ENCODE measurements around the gene ANO1. TPM values are rescaled to one million over a fixed set of nuclear protein-coding genes. Genes with fewer than 3 reads are reported as not detected.

ANO1 gene
- polyA plus RNA-seq, 3 donors, result 12.5 to 14.7 (median 12.7) TPM

DNA sequence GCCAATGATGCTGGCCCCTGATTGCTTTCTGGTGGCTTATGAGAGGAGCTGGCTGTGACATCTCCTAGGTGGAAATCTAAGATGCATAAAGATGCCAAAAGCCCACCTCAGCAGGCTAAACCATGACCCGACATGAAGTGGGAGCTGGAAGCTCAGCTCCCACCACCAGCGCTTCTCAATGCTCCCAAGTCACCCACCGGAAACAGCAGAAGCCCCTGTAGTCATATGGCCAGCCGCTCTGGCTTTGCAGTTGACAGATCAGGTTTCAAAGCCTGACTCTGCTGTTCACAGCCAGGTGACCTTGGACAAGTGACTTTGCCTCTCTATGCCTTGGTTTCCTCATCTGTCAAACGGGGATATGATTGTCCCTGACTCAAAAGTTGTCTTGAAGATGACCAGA lies 29.1 kb upstream of the ANO1 start:
- no peak for DNase-seq (ENCODE audit: low read depth in 3 of 3, low spot score in 2 of 3)

DNA sequence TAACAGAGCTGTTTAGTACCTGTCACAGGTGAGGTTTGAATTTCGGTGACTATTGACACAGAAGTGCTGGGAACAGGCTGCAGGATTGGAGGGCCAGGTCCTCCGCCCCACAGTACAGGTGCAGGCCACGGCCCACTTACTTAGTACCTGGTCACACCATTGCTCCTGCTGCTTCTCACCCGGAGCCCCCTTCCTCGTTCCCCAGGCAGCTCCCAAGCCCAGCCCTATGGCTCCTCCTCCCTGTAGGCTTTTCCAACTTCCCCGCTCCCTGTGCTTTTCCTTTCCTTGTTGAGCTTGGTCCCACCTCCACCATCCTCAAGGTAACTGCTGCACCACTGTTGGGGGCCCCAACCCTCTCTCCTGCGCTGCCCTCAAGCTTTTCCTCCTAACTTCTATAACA lies 27.9 kb upstream of the ANO1 start:
- no peak for DNase-seq (ENCODE audit: low read depth in 3 of 3, low spot score in 2 of 3)

DNA sequence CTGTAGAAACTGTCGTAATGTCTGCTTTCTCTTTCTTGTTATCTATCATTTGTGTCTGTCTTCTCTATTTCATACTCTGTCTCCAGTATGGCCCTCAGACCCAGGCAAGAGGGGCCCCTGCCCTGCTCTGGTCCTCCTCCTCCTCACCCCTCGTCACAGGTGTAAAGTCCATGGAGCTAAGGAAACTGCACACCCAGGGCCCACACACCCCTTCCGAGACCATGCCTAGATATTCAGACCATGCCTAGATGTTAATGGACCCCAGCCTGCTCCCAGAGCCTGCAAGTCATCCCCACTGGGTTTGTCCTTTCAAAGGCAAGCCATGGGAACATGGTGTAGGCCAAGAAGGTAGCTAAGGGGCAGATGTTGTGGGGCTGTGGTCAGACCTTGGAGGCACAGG lies 24.1 kb upstream of the ANO1 start:
- DNase-seq (ENCODE audit: low read depth in 3 of 3, low spot score in 2 of 3), result no peak

DNA sequence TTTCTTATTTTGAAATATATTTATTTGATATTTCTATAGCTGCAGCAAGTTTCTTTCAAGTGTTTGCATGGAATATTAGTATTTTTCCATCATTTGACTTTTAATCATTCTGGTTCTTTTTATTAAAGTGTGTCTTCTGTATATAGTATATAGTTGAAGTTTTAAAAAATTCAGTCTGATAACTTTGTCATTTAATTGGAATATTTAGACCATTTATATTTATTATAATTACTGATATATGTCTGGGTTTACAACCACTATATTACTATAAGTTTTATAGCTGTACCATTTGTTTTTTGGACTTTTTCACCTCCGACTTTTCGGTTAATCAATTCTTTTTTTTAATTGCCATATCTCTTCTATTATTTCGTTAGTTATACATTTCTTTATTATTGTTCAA lies 22.7 kb upstream of the ANO1 start:
- no peak for DNase-seq (ENCODE audit: low read depth in 3 of 3, low spot score in 2 of 3)

DNA sequence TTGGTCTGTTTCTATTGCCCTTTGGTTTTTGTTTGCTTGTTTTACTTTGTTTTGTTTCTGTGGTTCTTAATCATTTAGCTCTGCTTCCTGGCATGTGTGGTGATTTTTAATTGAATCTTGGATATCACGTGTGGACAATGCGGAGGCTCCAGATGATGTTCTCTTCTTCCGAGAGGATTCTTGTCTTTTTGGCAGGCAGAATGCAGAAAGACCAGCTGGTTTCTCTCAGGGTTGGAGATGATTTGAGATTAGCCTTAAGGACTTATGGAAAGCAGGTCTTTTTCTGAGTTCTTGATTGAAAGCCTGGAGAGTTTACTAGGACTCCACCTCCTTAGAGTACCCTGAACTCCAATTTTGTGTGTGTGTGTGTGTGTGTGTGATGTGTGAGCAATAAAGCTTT lies 21.0 kb upstream of the ANO1 start:
- DNase-seq (ENCODE audit: low read depth in 3 of 3, low spot score in 2 of 3), result no peak

DNA sequence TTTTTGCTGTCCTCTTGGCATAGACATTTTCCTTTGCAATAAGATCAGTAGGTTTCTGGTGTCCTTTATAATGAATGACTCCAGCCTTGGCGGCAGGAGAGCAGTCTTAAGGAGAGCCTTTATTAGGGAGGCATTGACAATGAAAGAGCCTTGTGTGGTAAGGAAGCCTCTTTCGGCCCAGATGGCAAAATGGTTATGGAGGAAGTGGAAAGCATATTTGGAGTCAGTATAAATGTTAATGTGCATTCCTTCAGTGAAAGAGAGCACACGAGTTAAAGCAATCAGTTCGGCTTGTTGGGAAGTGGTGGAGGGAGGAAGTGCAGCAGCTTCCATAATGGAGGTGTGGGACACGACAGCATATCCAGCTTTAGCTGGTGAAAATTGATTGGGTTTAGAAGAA lies 18.1 kb upstream of the ANO1 start:
- no peak for DNase-seq (ENCODE audit: low read depth in 3 of 3, low spot score in 2 of 3)

DNA sequence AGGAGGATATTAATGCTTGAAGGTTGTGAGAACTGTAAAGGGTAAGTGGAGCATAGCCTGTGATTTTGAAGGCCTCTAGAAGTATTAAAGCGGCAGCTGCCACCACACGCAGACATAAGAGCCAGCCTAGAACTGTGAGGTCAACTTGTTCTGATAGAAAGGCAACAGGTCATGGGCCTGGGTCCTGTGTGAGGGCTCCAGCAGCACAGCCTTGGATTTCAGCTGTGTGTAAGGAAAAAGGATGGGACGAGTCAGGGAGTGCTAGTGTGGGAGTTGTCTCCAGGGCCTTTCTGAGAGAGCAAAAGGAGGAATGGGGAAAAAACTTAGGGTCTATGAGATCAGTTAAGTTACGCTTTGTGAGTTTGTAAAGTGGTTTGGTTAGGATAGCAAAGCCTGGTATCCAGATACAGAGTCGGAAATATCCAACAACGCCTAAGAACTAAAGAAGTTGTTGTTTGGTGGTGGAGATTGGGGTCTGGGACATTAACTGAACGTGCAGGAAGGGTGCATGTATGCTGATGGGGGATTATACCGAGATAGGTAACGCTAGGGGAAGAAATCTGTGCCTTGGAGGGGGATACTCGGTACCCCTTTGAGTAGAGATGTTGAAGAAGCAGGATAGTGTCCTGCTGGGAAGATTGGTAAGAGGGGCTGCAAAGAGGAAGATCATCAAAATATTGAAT lies 17.4 kb upstream of the ANO1 start:
- no peak for DNase-seq (ENCODE audit: low read depth in 3 of 3, low spot score in 2 of 3)

DNA sequence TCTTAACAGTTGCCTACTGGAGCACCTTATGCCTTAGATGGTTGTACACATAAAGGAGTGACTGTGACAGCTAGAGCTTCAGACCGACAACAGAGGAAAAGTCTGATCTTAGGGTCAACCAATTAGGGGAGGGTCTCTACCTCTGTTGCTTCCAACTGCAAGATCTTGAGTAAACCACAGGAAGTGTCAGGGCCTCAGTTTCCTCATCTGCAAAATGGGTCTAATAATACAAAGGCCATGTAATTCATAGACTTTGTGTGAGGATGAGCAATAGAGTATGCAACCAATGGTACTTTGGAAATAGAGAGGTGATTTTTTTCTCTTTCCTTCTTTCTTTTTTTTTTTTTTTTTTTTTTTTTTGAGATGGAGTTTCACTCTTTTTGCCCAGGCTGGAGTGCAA lies 16.4 kb upstream of the ANO1 start:
- no peak for DNase-seq (ENCODE audit: low read depth in 3 of 3, low spot score in 2 of 3)

DNA sequence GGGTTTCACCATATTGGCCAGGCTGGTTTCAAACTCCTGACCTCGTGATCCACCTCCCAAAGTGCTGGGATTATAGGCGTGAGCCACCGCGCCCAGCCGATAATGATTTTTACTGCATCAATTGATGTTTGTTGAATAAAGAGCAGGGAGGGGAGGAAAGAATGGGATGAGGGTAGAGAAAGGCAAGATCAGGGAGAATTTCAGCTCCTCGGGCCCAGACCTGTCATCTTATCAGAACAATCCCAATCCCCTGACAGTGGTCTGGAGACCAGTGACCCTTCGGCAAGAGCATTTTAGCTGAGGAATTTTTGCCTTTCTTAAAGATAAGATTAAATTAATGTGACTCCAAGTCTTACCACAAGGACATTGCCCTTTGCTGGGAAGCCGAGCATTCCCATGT lies 15.0 kb upstream of the ANO1 start:
- DNase-seq (ENCODE audit: low read depth in 3 of 3, low spot score in 2 of 3), result no peak

DNA sequence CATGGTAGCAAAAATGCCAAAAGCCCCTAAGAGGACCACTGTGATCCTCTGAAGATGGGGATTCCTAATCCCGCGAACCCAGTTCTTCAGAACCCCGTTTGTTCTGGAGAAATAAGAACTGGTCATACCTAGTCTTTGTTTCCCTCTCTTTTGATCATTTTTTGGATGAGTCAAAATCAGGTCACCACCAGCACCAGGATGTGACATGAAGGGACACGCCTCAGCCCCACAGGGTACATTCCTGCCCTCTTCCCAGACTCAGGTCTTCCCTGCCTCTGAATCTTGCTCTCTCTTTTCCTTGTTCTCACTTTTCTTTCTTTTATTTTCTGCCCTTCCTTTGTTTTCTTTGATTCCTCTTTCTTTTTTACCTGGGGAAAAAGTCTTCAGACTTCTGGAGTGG lies 14.6 kb upstream of the ANO1 start:
- DNase-seq (ENCODE audit: low read depth in 3 of 3, low spot score in 2 of 3), result no peak

DNA sequence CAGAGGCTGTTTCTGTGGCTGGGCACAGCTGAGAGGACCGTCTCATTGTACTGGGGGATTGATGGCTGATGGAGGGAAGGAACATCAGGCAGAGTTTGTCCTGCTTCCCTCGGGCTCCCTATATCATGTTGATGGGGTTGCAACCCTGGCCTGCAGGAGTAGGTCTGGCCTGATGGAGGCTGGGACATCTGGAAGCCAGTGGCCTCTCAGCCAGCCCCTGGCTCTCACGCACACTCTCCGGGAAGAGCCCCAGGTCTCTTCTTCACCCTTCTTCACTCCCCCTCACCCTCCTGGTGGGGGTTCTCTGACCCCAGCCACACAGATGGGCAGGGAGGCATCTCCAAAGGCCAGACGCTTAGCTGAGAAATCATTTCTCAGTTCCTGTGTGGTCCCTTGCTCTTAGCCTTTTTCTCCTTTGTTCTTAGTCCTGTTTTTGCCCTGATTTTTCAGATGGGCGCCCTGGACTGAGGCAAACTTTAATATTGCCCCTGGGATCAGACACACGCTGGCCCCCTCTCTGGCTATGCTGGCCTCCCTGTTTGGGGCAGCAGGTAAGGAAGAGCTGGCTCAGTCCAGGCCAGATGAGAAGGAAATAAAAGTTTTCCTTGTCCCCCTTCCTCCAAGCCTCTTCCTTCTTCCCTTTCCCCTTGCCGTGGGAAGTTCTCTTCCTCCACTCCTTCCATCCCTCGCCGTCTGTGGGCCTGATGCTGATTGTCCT lies 13.9 kb upstream of the ANO1 start:
- no peak for DNase-seq (ENCODE audit: low read depth in 3 of 3, low spot score in 2 of 3)

DNA sequence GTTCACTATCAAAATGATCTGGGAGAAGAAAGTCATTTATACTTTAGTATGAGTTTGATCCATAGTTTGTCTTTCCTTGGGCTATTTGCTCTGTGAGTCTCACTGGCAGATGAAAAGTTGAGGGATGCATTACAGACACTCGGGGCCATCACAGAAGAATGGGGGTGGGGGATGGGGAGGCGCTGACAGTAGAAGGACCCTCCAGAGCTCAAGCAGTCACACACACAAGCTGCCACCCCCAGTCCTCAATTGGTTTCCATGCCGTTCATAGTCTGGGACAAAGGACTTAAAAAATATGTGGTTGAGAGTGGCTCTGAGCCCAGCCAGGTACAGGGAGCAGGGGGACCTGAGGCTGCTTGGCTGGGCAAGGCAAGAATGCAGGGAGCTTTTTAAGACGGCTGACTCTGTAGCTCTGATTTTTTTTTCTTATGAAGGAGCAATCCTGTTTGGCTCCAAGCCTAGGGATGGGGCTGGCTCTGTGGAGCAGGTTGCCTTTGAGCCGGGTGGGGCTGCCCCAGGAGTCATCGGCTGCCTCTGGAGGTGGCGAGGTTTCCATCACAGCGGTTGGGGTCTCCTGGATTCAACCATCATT lies 13.3 kb upstream of the ANO1 start:
- no peak for DNase-seq (ENCODE audit: low read depth in 3 of 3, low spot score in 2 of 3)

DNA sequence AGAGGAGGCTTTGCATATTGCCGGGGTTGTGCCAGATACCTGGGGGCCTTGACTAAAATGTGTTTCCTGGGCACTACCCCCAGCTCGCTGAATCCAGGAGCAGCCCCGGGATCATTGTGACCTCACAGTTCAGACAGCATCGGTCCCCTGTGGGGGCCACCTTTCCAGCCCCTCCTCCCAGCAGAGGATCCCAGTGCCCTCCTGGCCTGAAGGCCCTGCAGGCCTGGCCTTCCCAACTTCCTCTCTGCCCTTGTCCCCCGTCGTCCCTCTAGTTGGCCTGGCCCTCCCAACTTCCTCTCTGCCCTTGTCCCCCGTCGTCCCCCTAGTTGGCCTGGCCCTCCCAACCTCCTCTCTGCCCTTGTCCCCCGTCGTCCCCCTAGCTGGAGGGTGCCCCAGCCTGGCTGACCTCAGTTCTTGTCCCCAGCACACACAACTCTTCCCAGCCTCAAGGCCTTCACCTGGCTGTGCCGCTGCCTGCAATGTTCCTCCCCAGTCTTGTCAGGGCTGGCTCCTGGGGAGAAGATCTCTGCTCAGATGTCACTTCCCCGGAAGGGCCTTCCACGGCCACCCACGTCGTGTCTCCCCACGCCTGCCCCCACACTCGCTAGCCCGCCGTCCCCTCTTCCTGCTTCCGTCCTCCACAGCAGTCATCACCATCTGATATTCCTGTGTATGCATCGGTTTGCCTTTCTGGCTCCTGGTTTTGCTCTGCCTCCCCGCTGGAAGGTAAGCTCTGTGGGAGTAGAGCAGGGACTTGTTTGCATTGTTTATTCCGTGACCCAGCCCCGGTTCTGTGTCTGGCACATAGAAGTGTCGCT lies 12.6 kb upstream of the ANO1 start:
- no peak for DNase-seq (ENCODE audit: low read depth in 3 of 3, low spot score in 2 of 3)

DNA sequence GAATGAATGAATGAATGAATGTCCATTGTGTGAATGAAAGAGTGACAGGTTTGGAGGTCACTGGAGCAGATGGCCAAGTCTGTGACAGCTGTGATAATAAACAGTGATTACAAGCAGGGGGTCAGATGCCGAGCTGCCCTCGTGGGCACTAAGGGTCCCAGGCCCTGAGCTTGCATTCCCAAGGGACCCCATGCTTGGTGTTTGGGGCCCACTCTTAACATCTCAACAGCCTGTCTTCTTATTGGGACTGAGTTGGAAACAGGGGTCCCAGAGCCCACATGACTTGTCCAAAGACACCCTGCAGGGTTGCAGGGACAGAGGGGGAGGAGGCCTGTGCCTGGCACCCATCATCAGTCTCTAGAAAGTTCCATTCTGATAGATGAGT lies 12.0 kb upstream of the ANO1 start:
- DNase-seq (ENCODE audit: low read depth in 3 of 3, low spot score in 2 of 3), result no peak

DNA sequence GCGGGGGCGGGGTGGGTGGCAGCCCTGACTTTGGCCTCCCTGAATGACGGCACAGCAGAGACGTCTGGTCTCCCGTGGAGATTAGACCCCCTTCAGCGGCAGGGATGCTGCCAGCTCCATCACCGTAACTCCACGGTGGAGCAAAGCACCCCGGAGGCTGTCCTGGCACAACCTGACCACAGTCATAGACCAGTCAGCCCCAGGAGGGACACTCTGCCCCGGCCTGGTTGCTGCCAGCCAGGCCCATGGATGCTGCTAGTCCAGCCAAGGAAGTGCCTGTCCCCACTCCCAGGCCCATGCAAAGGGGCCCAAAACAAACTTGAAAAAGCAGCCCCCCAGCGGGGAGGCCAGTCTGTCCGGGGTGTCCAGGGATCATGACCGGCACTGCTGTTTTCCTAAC lies 11.5 kb upstream of the ANO1 start:
- DNase-seq (ENCODE audit: low read depth in 3 of 3, low spot score in 2 of 3), result no peak

DNA sequence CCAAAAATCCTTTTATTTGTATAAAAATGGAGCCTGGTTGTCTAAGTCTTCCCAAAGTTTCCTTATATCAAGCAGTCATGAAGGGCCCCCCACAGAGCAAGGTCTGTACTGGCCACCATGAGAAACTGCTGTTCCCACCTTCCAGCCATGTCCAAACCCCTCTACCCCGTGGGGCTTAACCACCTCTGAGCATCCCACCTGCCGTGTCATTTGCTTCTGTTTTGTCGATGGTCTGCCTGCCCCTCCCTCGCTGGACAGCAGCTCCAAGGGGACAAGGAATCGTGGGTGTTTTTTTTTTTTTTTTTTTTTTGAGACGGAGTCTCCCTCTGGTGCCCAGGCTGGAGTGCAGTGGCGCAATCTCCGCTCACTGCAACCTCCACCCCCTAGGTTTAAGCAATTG lies 11.1 kb upstream of the ANO1 start:
- no peak for DNase-seq (ENCODE audit: low read depth in 3 of 3, low spot score in 2 of 3)

DNA sequence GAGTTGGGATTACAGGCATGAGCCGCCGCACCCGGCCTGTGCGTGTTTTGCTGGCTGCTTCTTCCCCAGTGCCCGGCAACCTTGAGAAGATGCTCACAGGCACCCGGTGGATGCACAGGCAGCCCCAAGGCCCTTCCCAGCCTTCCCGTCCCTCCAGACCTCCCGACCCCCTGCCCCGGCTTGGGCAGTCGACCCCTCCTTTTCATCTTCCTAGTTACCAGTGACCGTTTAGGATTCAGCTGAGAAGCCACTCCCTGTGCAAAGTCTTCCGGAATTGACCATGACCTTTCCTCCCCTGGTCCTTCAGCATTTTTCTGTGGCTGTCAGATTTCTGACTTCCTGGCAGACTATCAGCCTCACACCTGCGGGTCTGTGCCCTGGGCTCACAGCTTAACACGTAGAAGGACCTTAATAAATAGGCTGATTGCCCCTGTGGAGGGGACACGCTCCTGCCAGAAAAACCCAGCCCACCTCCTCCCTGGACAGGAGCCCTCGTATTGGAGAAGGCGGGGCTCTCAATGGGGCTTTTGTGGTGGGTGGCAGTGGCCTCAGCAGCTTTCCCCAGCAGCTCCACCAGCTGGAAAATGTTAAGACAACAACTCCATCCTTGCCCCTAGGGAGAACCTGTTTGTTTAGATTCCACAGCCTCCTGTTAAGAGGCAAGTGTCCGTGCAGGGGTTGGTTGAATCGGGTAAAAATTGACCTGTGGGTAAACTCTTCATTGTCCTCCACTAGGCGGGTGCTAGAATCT lies 10.4 kb upstream of the ANO1 start:
- no peak for DNase-seq (ENCODE audit: low read depth in 3 of 3, low spot score in 2 of 3)

DNA sequence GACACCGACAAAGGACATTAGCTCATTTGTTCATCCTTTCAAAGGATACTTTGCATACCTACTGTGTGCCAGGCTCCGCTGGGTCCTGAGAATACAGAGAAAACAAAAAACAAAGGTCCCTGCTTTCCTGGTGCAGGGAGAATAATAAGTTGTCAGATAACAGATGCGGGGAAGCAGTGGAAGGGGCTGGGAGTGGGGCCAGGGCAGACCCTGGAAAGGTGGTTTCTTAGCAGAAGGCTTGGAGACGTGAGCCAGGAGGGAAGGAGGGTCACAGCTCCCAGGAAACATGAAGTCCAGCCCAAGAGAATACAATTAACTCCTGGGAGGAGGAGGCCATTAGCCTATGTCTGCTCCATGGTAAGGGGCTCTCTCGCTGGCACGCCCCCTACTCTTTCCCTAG lies 9.8 kb upstream of the ANO1 start:
- DNase-seq (ENCODE audit: low read depth in 3 of 3, low spot score in 2 of 3), result no peak

DNA sequence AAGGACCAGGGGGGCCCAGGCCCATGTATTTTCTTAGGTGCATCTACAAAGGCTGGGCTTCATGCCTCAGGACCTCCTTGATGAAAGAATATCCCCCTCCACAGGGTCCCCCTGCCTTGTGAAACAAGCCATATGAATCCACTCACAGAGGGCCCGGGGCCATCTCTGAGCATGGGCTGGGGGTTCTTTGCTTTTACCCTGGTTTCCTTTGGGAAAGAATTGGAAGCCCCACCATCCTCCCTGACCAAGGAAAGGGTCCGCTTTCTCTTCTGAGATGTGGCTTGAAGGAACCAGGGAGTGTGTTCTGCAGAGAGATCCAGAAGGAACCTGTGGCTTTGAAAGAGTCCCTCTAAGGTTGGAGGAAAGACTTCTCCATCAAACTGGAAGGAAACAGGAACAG lies 9.2 kb upstream of the ANO1 start:
- DNase-seq (ENCODE audit: low read depth in 3 of 3, low spot score in 2 of 3), result no peak

DNA sequence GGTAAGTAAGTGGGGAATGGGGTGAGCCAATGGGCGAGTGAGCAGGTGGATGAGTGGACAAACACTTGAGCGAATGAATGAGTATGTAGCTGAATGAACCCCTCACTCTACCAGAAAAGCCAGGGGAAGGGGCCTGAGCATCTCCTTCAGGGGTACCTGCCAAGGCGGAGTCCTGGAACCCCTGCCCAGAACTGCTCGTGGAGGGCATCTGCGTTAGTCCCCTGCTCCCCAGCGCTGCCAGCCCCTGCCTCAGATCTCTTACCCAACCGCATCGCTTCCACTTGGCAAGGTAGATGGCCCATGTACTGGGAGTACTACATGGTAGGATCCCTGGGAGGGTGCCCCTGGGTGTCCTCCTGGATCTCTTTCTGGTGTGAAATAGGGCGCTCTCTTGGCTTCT lies 7.4 kb upstream of the ANO1 start:
- no peak for DNase-seq (ENCODE audit: low read depth in 3 of 3, low spot score in 2 of 3)

DNA sequence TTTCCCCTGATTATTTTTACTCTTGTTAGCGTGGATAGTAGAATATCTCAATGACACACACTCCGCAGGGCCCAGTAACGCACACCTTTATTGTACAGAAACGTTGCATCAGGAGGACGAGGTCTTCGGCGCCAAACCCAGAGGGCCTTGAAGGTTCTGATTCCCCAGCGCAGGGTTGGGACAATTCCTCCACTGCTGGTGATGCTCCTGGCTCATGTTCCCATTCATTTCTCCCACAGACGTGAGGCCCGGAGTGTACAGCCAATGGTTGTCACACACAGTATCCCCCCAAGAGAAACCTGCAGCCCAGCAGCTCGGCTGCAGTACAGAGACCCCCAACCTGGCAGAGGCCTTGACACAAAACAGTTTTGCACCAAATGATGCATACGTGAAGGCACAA lies 6.1 kb upstream of the ANO1 start:
- DNase-seq (ENCODE audit: low read depth in 3 of 3, low spot score in 2 of 3), result no peak

All from right renal cortex interstitium (tissue), 3 donors.